ENCODE results near the gene HIC2.
"Not testable (repeated sequence)": the region's sequence is repeated elsewhere in the genome, so short reads cannot be mapped to it uniquely, and the experiment has no call there.

The HIC2 gene

DNA sequence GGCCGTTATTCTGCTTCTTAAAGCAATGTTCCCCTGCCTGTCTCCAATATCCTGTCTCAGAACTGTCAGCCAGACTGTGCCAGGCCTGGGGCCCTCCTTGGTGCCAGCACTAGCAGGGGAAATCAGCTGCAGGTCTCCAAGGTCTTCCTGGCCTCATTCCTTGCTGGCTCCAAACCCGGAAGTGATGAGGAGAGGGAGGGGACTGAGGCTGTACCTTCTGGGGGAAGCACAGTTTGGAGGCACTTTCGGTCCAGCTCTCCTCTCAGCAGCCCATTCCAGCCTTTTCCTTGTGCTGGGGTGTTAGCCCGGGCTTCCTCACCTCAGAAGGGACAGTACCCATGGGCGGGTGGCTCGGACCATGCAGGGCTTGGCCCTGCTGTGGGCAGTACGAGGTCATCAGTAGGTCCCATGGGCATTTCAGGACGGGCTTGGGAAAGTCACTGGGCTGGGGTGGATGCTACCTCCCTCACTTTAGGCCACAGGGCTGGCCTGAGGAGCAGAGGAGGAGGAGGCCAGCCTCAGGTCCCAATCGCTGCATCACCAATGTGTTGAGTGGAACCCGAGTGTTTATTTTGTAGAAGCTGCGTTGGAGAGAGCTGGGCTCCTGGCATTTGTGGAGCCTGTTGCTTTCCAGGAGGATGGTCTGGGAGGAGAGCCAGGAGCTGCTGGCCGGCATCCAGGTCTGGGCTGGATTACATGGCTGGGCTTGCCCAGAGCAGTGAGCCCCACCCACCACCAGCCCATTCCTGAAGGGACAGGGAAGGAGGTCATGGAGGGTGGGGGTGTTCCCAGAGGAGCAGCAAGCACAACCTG, 19.0 kb downstream of the HIC2 start:
- not testable (repeated sequence) for DNase-seq (ENCODE audit: low read depth)

DNA sequence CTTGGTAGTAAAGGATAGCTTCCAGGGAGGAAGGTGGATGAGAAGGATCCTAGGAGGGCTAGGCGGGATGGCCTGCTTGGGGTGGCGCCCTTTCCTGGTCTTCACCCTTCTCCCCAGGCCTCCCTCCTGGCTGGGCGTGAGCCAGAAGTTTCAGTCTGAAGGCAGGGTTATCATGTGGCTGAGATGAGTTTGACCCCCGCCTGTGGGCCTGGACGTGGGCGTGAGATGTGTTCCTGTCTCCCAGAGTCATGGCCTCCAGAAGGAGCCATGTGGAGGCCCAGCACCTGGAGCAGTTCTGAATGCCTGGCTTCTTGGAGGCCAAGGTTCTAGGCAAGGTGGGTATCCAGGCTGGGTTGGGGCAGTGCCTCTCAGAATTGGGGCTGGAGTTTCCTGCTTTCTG, 20.8 kb downstream of the HIC2 start:
- not testable (repeated sequence) for DNase-seq (ENCODE audit: low read depth)

DNA sequence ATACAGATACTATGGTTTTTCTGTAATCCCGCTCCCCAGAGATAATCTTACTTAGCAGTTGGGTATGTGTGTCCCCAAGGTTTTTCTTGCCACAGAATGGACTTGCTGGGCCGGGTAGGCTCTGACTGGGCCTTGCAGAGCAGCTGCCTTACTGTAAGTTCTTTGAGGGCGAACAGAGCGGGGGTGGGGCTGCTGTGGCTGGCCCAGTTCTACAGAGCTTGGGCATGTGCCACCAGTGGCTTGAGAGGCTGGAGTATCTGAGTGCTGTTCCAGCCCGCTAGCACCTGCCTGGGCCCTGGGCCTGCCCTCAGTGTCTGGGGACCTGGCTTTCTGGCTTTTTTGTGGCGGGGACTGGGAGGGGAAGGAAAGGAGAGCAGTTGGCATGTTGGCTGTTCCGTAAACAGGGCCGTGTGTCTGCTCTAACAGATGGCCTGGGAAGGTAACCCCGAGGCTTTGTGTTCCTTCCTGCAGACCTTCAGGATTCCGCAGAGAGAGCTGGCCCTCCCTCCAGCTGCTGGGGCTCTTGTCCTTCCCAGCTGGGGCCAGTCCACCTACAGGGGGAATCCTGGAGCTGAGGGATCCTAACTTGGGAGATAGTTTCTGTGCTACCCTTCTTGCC, 23.0 kb downstream of the HIC2 start:
- DNase-seq (ENCODE audit: low read depth) = not testable (repeated sequence)

DNA sequence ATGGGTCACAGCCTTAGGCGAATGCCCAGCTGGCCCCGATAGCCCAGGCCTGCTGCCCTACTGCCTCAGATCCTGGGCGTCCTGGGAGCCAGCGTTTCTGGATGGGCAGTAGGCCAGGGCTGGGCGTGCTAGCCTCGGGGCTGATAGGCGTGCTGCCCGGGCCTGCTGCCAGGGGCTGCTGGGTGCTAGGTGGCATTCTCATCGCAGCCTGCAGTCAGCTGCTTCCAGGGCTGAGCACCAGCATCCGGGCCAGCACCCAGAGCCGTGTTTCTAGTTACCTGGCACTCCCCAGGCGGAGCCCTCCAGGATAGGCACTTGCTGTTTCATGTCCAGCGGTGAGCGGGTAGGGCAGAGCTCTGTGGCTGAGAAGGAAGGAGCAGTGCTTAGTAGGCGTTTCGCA, 23.5 kb downstream of the HIC2 start:
- not testable (repeated sequence) for DNase-seq (ENCODE audit: low read depth)

DNA sequence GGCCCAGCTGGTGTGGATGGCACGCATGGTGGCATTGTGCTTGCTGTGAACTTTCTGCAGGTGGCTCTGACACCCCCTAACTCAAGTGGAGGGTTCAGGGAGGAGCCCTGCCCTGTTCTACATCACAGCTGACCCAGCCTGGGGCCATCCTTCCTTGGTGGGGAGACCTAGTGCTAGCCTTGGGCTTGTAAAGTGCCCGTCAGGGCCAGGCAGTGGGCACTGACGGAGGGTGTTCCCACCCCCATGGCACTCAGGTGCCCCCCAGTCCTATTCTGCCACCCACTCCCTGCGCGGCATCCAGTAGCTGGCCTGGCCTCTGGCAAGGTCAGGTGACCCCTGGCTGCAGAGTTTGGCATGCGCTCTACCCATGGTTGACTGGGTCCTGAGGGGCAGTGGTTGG, 24.0 kb downstream of the HIC2 start:
- not testable (repeated sequence) for DNase-seq (ENCODE audit: low read depth)

DNA sequence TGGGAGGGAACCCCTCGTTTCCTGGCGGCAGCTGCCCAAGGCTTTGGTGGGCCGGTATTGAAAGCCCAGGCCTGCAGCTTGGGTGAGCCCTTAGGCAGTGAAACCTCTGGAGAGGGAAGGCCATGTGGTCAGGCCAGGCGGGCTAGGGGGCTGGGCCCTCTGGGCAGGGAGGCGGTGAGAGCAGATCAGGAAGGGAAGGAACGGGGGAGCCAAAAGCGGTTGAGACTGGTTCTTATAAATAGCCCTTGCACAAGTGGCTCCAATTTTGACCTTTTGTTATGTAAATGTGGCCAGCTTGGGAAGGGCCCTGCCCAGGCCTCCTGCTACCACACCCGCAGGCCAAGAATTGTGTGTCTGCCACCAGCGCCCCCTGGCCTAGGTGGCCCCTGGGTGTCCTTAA, 25.0 kb downstream of the HIC2 start:
- not testable (repeated sequence) for DNase-seq (ENCODE audit: low read depth)

DNA sequence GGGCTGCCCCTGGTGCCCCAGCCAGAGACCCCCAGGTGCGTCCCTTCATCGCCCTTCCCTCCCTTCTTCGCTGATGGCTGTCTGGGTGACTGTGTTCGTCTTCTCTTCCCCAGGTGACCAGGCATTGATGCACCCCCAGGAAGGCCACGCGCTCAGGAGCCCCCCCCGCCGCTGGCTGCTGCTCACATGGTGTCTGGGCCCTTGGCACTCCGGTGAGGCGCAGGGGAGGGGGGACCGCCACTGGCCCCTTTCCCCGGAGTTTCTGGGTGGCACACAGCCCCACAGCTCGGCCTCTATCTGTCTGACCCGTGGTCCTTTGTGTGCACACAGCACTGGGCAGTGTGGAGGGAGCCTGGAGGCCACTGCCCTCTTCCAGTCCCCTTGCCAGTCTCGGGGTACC, 25.5 kb downstream of the HIC2 start:
- not testable (repeated sequence) for DNase-seq (ENCODE audit: low read depth)

DNA sequence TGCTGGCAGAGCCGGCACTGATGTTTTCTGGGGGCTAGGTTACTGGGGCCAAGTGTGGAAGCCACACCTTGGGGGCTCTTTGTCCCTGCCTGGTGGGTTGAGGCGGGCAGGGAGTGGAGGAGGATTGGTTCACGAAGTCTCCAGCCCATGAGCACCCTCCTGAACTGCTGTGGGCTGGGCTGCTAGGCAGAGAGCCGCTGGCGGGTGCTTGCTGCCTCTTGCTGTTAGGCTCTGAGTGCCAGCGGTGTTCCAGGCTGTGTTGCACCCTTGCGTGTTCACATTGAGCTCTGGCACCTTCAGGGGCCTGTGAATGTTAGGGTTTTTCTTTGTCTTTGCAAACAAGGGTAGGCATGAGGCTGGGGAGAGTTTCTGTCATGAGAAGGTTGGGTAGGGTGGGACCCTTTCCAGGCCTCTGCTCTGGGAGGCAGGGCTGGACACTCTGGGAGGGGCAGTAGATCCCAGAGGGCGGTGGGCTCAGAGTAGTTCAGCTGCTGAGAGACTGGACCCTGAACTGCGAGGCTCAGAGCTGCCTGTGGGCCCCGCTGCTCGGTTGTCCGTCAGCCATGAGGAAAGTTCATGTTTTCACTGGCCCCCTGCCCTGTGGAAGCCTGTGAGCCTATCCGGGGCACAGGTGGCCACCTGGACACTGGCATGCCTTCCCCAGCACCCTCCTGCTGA, 26.0 kb downstream of the HIC2 start:
- DNase-seq (ENCODE audit: low read depth) = no peak

DNA sequence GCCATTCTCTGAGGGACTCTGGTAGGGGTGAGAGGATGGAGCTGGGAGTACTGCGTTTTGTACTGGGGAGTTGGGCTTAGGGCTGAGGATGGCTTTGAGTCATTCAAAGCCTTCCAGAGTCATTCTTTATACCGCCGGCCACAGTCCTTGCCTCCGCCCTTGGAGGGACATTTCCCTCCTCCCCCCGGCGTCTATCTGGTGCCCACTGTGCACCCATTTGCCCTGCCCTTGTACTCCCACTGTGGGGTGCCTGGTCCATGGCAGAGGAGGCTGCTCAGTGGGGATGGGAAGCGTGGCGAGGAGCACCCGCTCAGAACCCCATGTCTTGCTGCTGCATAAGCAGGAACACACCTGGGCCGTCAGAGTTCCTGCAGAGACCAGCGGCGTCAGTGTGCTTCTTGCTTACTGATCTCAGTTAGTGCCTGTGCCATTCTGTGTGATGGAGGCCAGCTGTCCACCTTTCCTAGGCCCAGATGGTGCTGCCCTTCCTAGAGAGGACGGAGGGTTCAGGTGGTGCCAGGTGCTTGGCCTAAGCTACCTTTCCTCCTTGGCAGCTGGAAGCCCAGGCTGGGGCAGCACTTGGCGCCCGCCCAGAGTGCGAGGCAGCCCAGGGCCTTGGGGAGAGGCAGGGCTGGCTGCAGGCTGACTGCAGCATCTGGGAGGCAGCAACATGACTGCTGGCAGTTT, 26.7 kb downstream of the HIC2 start:
- DNase-seq (ENCODE audit: low read depth) = no peak

DNA sequence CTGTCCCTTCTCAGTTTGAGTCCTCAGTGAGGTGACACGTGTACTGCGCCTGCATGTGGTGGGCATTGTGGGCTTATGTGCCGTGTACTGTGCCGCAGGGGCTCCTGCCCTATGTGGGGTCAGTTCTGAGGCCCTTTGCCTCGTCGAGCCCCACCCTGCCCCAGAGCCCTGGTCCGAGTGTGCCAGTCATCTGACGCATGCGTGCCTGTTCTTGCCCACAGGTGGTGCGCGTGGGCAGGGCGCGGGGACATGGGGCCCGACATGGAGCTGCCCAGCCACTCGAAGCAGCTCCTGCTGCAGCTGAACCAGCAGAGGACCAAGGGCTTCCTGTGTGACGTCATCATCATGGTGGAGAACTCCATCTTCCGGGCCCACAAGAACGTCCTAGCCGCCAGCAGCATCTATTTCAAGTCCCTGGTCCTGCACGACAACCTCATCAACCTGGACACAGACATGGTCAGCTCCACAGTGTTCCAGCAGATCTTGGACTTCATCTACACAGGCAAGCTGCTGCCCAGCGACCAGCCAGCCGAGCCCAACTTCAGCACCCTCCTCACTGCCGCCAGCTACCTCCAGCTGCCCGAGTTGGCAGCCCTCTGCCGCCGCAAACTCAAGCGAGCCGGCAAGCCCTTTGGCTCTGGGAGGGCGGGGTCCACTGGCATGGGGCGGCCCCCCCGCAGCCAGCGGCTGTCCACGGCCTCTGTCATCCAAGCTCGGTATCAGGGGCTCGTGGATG, 27.7 kb downstream of the HIC2 start:
- no peak for DNase-seq (ENCODE audit: low read depth)

DNA sequence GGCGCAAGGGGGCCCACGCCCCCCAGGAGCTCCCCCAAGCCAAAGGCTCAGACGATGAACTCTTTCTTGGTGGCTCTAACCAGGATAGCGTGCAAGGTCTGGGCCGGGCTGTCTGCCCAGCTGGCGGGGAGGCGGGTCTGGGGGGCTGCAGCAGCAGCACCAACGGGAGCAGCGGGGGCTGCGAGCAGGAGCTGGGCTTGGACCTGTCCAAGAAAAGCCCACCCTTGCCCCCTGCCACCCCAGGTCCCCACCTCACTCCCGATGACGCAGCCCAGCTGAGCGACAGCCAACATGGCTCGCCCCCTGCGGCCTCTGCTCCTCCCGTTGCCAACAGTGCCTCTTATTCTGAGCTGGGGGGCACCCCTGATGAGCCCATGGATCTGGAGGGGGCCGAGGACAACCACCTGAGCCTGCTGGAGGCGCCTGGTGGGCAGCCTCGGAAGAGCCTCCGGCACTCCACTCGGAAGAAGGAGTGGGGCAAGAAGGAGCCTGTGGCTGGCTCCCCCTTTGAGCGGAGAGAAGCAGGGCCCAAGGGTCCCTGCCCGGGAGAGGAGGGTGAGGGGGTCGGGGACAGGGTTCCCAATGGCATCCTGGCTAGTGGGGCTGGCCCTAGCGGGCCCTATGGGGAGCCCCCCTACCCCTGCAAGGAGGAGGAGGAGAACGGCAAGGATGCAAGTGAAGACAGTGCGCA, 28.4 kb downstream of the HIC2 start:
- DNase-seq (ENCODE audit: low read depth) = no peak

DNA sequence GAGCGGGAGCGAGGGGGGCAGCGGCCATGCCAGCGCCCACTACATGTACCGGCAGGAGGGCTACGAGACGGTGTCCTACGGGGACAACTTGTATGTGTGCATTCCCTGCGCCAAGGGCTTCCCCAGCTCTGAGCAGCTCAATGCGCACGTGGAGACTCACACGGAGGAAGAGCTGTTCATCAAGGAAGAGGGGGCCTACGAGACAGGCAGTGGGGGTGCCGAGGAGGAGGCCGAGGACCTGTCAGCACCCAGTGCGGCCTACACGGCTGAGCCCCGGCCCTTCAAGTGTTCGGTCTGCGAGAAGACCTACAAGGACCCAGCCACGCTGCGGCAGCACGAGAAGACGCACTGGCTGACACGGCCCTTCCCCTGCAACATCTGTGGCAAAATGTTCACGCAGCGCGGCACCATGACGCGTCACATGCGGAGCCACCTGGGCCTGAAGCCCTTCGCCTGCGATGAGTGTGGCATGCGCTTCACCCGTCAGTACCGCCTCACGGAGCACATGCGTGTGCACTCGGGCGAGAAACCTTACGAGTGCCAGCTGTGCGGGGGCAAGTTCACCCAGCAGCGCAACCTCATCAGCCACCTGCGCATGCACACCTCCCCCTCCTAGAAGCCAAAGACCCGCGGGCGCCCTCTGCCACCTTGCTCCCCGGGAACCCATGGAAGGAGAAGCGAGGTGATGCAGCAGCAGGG, 29.1 kb downstream of the HIC2 start:
- no peak for DNase-seq (ENCODE audit: low read depth)

DNA sequence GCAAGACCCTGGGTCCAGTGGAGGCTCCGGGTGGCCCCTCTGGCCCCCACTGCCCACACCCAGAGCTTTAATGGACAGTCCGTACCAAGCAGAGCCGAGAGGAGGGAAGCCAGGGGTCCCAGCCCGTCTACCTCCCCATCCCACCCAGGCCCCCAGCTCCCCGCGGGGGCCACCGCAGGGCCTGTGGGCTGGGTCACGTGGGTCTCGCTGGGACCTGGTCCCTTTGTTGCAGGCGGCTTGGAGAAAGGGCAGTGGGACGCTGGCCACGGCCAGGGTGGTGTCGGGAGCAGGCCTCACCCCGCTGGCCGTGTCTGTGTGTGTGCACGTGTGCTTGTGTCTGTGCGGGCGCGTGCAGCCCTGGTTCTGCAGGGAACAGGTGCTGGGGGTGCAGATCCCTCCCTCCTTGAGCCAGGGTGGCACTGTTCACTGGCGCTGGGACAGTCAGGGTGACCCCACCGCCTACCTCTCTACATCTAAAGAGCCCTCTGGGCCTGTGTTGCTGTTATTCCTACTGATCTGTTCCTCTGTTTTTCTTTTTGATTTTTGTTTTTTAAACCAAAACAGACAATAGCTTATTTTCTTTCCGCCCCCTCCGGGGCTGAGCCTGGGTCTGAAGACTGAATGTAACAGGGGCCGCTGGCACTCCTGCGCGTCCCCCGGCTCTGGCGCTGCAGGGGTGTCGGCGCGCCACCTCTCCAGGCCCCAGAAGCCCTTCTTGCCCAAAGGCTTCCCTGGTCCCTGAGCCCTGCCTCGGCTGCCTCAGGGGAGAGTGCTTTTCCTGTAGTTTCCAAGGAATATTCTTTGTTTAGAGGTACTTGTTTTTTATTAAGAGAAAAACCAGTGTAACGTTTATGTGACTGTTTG, 29.9 kb downstream of the HIC2 start:
- DNase-seq (ENCODE audit: low read depth) = no peak

DNA sequence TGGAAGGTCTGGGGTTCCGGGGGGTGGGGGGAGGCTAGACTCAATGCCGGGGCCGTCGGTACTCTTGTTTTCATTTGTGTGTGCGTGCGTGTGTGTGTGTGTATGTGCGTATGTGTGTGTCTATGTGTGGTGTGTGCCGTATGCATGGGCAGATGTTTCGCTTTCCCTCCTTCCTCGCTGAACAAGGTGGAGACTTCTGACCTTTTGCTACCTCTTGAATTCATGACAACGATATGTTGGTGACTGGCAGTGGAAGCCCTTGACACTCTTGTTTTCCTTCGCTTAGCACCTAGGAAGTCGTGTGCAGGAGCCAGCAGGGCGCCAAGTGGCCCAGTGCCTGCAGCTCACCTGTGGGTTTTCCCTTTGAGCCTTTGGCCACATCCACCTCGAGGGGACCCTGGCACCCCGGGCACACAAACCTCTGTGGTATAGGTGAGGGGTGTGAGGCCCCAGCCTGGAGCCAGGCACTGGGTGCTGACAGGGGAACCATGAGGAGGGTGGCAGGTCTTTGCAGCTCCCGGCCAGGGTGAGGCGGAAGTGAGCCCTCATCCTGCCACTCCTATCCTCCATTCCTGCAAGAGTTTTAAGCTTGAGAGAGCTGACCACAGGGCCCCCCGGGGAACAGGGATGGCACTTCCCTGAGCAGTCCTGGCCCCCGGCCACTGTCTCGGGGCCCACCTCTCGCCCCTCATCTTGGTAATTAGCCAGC, 30.7 kb downstream of the HIC2 start:
- no peak for DNase-seq (ENCODE audit: low read depth)

DNA sequence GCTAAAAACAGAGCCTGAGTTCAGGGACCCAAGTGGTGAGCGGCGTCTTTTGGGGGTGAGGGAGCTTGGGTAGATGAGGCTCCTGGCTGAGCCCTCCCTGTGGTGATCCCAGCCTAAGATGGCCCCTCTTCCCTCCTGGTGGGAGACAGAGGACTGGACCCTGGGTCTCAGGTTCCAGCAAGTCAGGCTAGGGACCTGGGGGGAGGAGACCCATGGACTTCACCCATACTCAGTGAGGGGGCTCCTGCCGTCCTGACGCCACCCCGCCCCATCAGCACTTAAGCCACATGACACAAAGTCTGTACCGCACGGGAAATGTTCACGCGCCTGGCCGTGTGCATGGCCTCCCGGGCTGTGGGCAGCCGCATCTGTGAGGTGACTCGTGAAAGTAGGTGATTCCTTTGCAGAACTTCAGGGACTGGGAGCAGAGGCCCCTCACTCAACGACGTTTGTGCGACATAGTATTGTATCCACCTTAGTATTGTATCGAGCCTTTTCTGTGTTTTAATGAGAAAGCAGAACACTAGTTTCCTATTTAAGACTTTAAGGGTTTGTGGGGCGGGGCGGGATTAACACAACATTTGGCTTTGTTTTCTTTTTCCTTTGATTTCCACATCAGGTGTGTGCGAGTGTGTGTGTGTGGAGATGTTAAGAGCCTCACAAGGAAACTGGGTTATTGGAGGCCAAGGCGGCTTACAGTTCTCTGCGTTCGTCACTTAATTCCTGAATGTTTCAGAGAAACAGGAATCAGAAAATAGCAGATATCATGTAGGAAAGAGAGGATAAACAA, 31.7 kb downstream of the HIC2 start:
- DNase-seq (ENCODE audit: low read depth) = no peak

DNA sequence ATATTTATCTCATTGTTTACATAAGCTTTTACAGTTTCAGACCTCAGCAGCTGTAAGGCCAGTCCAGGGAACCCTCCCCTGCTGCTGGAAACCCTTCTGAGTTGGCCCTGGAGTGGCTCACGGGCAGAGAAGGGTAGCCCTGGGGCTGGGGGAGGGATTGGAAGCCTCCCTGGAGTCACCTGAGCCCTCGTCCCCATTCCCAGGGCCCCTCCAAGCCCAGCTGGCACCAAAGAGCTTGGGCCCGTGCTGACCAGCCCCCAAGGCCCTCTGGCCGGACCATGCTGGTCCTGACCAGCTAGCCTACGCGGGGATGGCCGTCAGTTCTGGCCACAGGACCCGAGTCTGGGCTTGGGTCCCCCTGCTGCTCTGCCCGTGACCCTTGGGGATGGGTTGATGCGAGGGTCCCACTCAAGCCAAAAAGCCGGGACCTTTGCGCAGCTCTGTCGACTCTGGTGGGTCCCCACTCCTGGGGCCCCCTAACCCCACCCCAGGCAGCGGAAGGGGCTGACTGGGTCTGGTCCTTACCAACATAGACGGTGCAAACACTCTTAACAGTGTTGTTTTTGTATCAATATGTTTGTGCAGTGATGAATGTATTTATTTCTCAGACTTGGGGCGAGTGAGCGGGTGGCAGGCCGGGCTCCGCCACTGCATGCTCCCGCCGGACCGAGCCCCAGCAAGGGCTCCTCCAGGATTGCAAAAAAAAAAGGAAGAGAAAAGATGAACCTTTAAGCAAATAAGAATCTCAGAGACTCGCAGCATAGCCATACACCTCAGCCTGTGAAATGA, 32.6 kb downstream of the HIC2 start:
- no peak for DNase-seq (ENCODE audit: low read depth)

DNA sequence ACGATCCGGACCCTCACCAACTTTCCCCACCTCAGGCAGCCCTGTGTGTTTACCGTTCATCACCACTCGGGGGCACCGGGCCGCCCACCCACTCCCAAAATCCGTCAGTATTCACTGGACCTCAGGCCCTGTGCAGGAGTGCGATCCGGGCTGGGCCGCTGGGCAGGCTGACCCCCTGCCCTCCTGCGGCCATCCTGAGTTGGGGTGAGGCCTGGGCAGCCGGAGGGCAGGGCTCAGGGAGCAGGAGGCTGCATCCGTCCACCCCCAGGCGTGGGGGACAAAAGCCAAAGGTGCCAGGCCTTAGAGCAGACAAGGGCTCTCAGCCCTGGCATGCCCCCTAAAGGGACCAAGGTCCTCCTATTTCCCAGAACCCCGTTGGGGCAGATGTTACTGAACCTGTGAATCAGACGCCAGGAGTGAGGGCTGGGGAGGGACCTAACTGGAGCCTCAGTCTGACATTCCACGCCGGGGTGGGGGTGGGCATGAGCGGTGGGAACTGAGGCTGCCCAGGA, 33.2 kb downstream of the HIC2 start:
- DNase-seq (ENCODE audit: low read depth) = no peak

All from activated T-helper 9 cell treated with anti-CD3 and anti-CD28 coated beads, Interleukin-2, amount 50 U/mL, for 16 hours (primary cell).